H1 (cell line): Measurements from ENCODE around the gene PCDHB7. TPM values are rescaled to one million over a fixed set of nuclear protein-coding genes. Genes with fewer than 3 reads are reported as not detected.
"Not testable (repeated sequence)": the region's sequence is repeated elsewhere in the genome, so short reads cannot be mapped to it uniquely, and the experiment has no call there.

Experiments
- CTCF ChIA-PET: fragments of 300-600 bp; sonication (Branson Sonifier 250); formaldehyde crosslinking; loops from one replicate; lab custom pipeline; 2021; ENCODE audit not compliant: partially characterized antibody; lab: Charles Lee
- POLR2A ChIA-PET: fragments of 300-600 bp; sonication (Branson Sonifier 250); formaldehyde crosslinking; loops from one replicate; lab custom pipeline; 2021; ENCODE audit warnings: inconsistent platforms; ENCODE audit not compliant: partially characterized antibody; lab: Charles Lee
- DNase-seq, 2 experiments: peaks; one replicate each; pipeline versions ENCODE4 v3.0.0 to v3.0.0-alpha.2; 2010 to 2022; ENCODE audit warnings: low spot score in 2 of 2, low read depth in 1 of 2, mixed read lengths in 1 of 2
- FAIRE-seq: peaks from 2 replicates; lab custom pipeline; 2011; peaks lifted over from hg19 to GRCh38; lab: Jason Lieb, UNC
- H2AFZ ChIP-seq: 2 replicates; pipeline ENCODE4 v1.8.1; 2012; ENCODE audit warnings: low read length, inconsistent platforms
- H2AK5ac ChIP-seq: 2 replicates; pipeline ENCODE4 v1.6.1; 2013; ENCODE audit warnings: low read depth, low read length
- H2BK120ac ChIP-seq: replicated peaks from 2 replicates; pipeline ENCODE3; 2013; ENCODE audit warnings: low read depth, low read length, inconsistent platforms
- H2BK12ac ChIP-seq: 2 replicates; pipeline ENCODE4 v1.6.1; 2013; ENCODE audit warnings: low read depth, low read length
- H2BK15ac ChIP-seq: 2 replicates; pipeline ENCODE4 v1.6.1; 2013; ENCODE audit warnings: low read length
- H2BK20ac ChIP-seq: 2 replicates; pipeline ENCODE4 v1.6.1; 2013; ENCODE audit warnings: low read length
- H2BK5ac ChIP-seq: 2 replicates; pipeline ENCODE4 v1.6.1; 2013; ENCODE audit warnings: low read depth, low read length
- H3K14ac ChIP-seq: 2 replicates; pipeline ENCODE4 v1.6.1; 2013; ENCODE audit warnings: inconsistent platforms; ENCODE audit not compliant: insufficient read length
- H3K18ac ChIP-seq: 2 replicates; pipeline ENCODE4 v1.6.1; 2013; ENCODE audit warnings: low read length; ENCODE audit errors: extremely low read depth
- H3K23ac ChIP-seq: 2 replicates; pipeline ENCODE4 v1.6.1; 2013; ENCODE audit warnings: inconsistent platforms; ENCODE audit not compliant: insufficient read length
- H3K23me2 ChIP-seq: 2 replicates; pipeline ENCODE4 v1.6.1; 2013; ENCODE audit warnings: low read depth, low read length
- H3K27ac ChIP-seq: 2 replicates; pipeline ENCODE4 v1.6.1; 2011; ENCODE audit warnings: low read depth, low read length, inconsistent platforms
- H3K27me3 ChIP-seq, 4 experiments: replicated peaks in 1 of 4; 1 replicate in 1 of 4; 2 replicates in 3 of 4; pipeline versions ENCODE4 v1.6.1 to v1.8.1; 2011 to 2013; ENCODE audit warnings: low read length in 3 of 4, mild to moderate bottlenecking in 3 of 4, inconsistent platforms in 2 of 4, mixed read lengths in 2 of 4, moderate library complexity in 1 of 4; ENCODE audit not compliant: control insufficient read depth in 3 of 4, insufficient read depth in 3 of 4; ENCODE audit errors: extremely low read depth in 1 of 4
- H3K36me3 ChIP-seq, 4 experiments: 2 replicates each; pipeline versions ENCODE4 v1.6.1 to v1.8.1; 2011 to 2013; ENCODE audit warnings: mild to moderate bottlenecking in 4 of 4, low read length in 3 of 4, moderate library complexity in 2 of 4, control low read depth in 1 of 4, inconsistent platforms in 1 of 4; ENCODE audit not compliant: insufficient read depth in 4 of 4, control insufficient read depth in 2 of 4
- H3K4ac ChIP-seq: replicated peaks from 2 replicates; pipeline ENCODE3; 2013; ENCODE audit warnings: low read length, low read depth, mixed read lengths, inconsistent platforms; ENCODE audit not compliant: insufficient read length
- H3K4me1 ChIP-seq, 4 experiments: replicated peaks in 1 of 4; 1 replicate in 1 of 4; 2 replicates in 3 of 4; pipeline versions ENCODE4 v1.6.1 to v1.8.1; 2011 to 2013; ENCODE audit warnings: low read length in 3 of 4, inconsistent platforms in 2 of 4, mixed read lengths in 1 of 4; ENCODE audit not compliant: insufficient read depth in 4 of 4, control insufficient read depth in 3 of 4
- H3K4me2 ChIP-seq, 2 experiments: 2 replicates each; pipeline versions ENCODE4 v1.6.1 to v1.8.1; 2011 to 2013; ENCODE audit warnings: low read depth in 2 of 2, low read length in 2 of 2, control low read depth in 1 of 2, inconsistent platforms in 1 of 2, mild to moderate bottlenecking in 1 of 2; ENCODE audit not compliant: insufficient read depth in 1 of 2
- H3K4me3 ChIP-seq, 4 experiments: fragments of 200-600, 300-600 bp in 1 of 4; sonication (generic), shearing (Covaris generic), sonication (Bioruptor Twin) in 1 of 4; 2 replicates each; pipeline versions ENCODE4 v1.5.1 to v1.8.1; 2011 to 2016; ENCODE audit warnings: low read length in 4 of 4, low read depth in 3 of 4, control low read depth in 2 of 4, inconsistent platforms in 2 of 4, mild to moderate bottlenecking in 2 of 4, mixed read lengths in 1 of 4, moderate library complexity in 1 of 4; ENCODE audit not compliant: insufficient read depth in 2 of 4; ENCODE audit errors: extremely low read depth in 1 of 4
- H3K56ac ChIP-seq: replicated peaks from 2 replicates; pipeline ENCODE3; 2013; ENCODE audit warnings: low read depth, mild to moderate bottlenecking, mixed read lengths, low read length, inconsistent platforms; ENCODE audit not compliant: insufficient read length
- H3K79me1 ChIP-seq: 2 replicates; pipeline ENCODE4 v1.6.1; 2013; ENCODE audit warnings: low read depth, low read length, control low read depth
- H3K79me2 ChIP-seq, 2 experiments: 2 replicates each; pipeline versions ENCODE4 v1.6.1 to v1.8.1; 2012 to 2013; ENCODE audit warnings: low read length in 2 of 2, mild to moderate bottlenecking in 2 of 2, inconsistent platforms in 1 of 2; ENCODE audit not compliant: insufficient read depth in 2 of 2, control insufficient read depth in 1 of 2
- H3K9ac ChIP-seq, 4 experiments: replicated peaks in 1 of 4; 1 replicate in 1 of 4; 2 replicates in 3 of 4; pipeline versions ENCODE4 v1.6.1 to v1.8.1; 2011 to 2013; ENCODE audit warnings: low read depth in 3 of 4, low read length in 3 of 4, control low read depth in 2 of 4, mild to moderate bottlenecking in 2 of 4, moderate library complexity in 2 of 4, inconsistent platforms in 1 of 4; ENCODE audit errors: extremely low read depth in 1 of 4
- H3K9me3 ChIP-seq, 2 experiments: 2 replicates each; pipeline versions ENCODE4 v1.6.1 to v1.8.1; 2012 to 2013; ENCODE audit warnings: mild to moderate bottlenecking in 2 of 2, moderate library complexity in 2 of 2, control low read depth in 1 of 2, inconsistent platforms in 1 of 2, low read depth in 1 of 2, low read length in 1 of 2, mixed read lengths in 1 of 2; ENCODE audit not compliant: insufficient read depth in 2 of 2
- H4K20me1 ChIP-seq, 2 experiments: replicated peaks in 1 of 2; 2 replicates each; pipeline versions ENCODE3 to v1.8.1; 2011 to 2013; ENCODE audit warnings: inconsistent platforms in 2 of 2, low read length in 2 of 2, mild to moderate bottlenecking in 1 of 2; ENCODE audit not compliant: insufficient read depth in 2 of 2, control insufficient read depth in 1 of 2
- H4K5ac ChIP-seq: 2 replicates; pipeline ENCODE4 v1.6.1; 2013; ENCODE audit warnings: low read length, low read depth, mixed read lengths, inconsistent platforms; ENCODE audit not compliant: insufficient read length
- H4K8ac ChIP-seq: 2 replicates; pipeline ENCODE4 v1.8.0; 2013; ENCODE audit warnings: mild to moderate bottlenecking, moderate library complexity, low read length, inconsistent platforms; ENCODE audit not compliant: insufficient read depth; ENCODE audit errors: extremely low read depth
- H4K91ac ChIP-seq: replicated peaks from 2 replicates; pipeline ENCODE3; 2013; ENCODE audit warnings: low read length, mixed read lengths, inconsistent platforms; ENCODE audit not compliant: insufficient read length
- RAD21 ChIP-seq, 2 experiments: IDR thresholded peaks in 1 of 2; conservative IDR thresholded peaks in 1 of 2; 2 replicates each; pipeline ENCODE4 v1.6.1; 2011; ENCODE audit warnings: low read depth in 2 of 2, low read length in 2 of 2, improper control_type of control experiment in 1 of 2, inconsistent platforms in 1 of 2, mild to moderate bottlenecking in 1 of 2, moderate library complexity in 1 of 2
- WGBS, 2 experiments: shearing (Covaris generic) in 1 of 2; methylation state at CpG; one replicate each; pipeline versions ENCODE4 v1.1.6 to v1.1.7; 2013 to 2015; ENCODE audit warnings: low lambda C conversion rate in 2 of 2, mixed read lengths in 2 of 2, inconsistent platforms in 1 of 2, low coverage in 1 of 2, missing lambda C conversion rate in 1 of 2; ENCODE audit not compliant: insufficient replicate concordance in 2 of 2, insufficient coverage in 1 of 2, insufficient read length in 1 of 2; ENCODE audit errors: extremely low coverage in 1 of 2, missing lambda C conversion rate in 1 of 2; 5-methylcytosine and 5-hydroxymethylcytosine counted together
- polyA plus RNA-seq, 7 experiments: library from polyadenylated mRNA; depleted of rRNA in 3 of 7; stranded (reverse) in 5 of 7; unstranded in 2 of 7; fragments of >200 nt in 5 of 7; fragments of 200-250 nt in 2 of 7; gene quantifications; 1 replicate in 5 of 7; 2 replicates in 1 of 7; 4 replicates in 1 of 7; pipeline versions ENCODE4 v1.2.1 to v1.2.3, GENCODE V29; 2011 to 2013; ENCODE audit warnings: missing spikeins in 2 of 7, mixed read lengths in 2 of 7
- total RNA-seq: library from RNA; stranded (reverse); fragmentation: NEBNext Ultra II Directional; extraction: Animal tissue kit (Norgen Biotek cat#: 25700); gene quantifications from 2 replicates; pipeline ENCODE4 v1.2.1, GENCODE V29; 2021
- TF ChIP-seq, protein P1 (sequence below), 3 experiments: IDR thresholded peaks; 1 replicate in 2 of 3; 2 replicates in 1 of 3; pipeline versions ENCODE4 v1.5.1 to v1.6.1; 2011; ENCODE audit warnings: low read length in 3 of 3, mild to moderate bottlenecking in 3 of 3, inconsistent platforms in 2 of 3, low read depth in 1 of 3, moderate library complexity in 1 of 3; ENCODE audit not compliant: insufficient read depth in 1 of 3; ENCODE audit errors: control extremely low read depth in 1 of 3

PCDHB7 gene
- total and polyA plus RNA-seq, 2 of the 8 experiments (the other 6 are each of a cell fraction or from before 2014, with no cell fraction given), result 0.17 to 0.19 TPM

DNA sequence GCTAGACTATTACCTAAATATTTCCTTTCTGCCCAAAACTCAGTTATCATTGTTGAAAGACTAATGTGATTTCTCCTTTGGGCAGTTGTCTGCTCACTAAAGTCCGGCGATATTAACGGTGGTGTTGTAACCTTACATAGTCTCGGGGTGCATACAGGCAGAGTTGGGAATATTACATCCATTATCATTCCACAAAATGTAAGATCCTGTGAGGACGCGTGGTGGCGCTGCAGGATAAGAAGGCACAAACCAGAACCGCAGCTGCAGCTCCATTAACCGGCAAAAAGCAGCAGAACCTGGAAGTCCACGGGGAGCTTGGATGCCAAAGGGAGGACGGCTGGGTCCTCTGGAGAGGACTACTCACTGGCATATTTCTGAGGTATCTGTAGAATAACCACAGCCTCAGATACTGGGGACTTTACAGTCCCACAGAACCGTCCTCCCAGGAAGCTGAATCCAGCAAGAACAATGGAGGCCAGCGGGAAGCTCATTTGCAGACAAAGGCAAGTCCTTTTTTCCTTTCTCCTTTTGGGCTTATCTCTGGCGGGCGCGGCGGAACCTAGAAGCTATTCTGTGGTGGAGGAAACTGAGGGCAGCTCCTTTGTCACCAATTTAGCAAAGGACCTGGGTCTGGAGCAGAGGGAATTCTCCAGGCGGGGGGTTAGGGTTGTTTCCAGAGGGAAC lies 41.4 kb downstream of the PCDHB7 start, which contains the start of gene PCDHB13:
TSS of gene PCDHB13 (plus strand) at position 264 of the 684 bp plus-strand sequence. CDS start at position 469, 205 bp downstream.
- not testable (repeated sequence) for H2BK15ac ChIP-seq, H4K91ac ChIP-seq, H3K4me2 ChIP-seq, H3K4me1 ChIP-seq, H4K8ac ChIP-seq, H2BK120ac ChIP-seq, H3K56ac ChIP-seq, H2BK5ac ChIP-seq, H2BK20ac ChIP-seq, H3K9ac ChIP-seq, H3K27ac ChIP-seq, H2AK5ac ChIP-seq, H3K18ac ChIP-seq, H3K79me2 ChIP-seq, H3K23ac ChIP-seq, H2AFZ ChIP-seq, H3K23me2 ChIP-seq, H3K4ac ChIP-seq, H2BK12ac ChIP-seq, H4K5ac ChIP-seq, H4K20me1 ChIP-seq, DNase-seq, H3K36me3 ChIP-seq, H3K14ac ChIP-seq, H3K79me1 ChIP-seq, H3K27me3 ChIP-seq
- POLR2A ChIA-PET, result interaction anchor here (0.6 kb wide), 1 partner anchor 362 kb away, joined by 3 read pairs; no protein-coding TSS in a partner anchor
- CTCF ChIA-PET, result interaction anchor here (0.6 to 2.9 kb wide), 27 partner anchors 10 to 344 kb away, joined by 3 to 21 read pairs (median 3); partner anchors contain the start of genes PCDHB11, PCDHB14, PCDHB15 and PCDHB16
- TF ChIP-seq, protein P1, sequence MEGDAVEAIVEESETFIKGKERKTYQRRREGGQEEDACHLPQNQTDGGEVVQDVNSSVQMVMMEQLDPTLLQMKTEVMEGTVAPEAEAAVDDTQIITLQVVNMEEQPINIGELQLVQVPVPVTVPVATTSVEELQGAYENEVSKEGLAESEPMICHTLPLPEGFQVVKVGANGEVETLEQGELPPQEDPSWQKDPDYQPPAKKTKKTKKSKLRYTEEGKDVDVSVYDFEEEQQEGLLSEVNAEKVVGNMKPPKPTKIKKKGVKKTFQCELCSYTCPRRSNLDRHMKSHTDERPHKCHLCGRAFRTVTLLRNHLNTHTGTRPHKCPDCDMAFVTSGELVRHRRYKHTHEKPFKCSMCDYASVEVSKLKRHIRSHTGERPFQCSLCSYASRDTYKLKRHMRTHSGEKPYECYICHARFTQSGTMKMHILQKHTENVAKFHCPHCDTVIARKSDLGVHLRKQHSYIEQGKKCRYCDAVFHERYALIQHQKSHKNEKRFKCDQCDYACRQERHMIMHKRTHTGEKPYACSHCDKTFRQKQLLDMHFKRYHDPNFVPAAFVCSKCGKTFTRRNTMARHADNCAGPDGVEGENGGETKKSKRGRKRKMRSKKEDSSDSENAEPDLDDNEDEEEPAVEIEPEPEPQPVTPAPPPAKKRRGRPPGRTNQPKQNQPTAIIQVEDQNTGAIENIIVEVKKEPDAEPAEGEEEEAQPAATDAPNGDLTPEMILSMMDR (IDR thresholded peaks at IDR 0.05; ENCODE audit: control extremely low read depth in 1 of 3, insufficient read depth in 1 of 3, low read depth in 1 of 3, low read length in 3 of 3), result peak; percentile 3 to 51 (median 42)
- TF ChIP-seq RAD21 (IDR thresholded peaks at IDR 0.05 in 1 of 2, conservative IDR thresholded peaks at IDR 0.05 in 1 of 2; ENCODE audit: low read depth in 2 of 2, low read length in 2 of 2), result peak; percentile 52 to 60
- Histone ChIP-seq H3K9me3 (peaks cover 7 to 28% of the 10 kb centered on the region in 2 experiments; a peak in 3 of 4 replicates), H3K4me3 (peak within 1 kb of the TSS in 1 of 4 experiments; percentile 34; a peak in 2 of 8 replicates)
- WGBS, 2 experiments, result 50% methylated on average over 13 of the region's 18 CpGs; no CpG with 5 or more reads in 1 of the 2 experiments
- FAIRE-seq, result peak; percentile 96
